Left lung (tissue), 10 donors: ENCODE results near the gene PLAGL2. TPM values are rescaled to one million over a fixed set of nuclear protein-coding genes. Genes with fewer than 3 reads are reported as not detected.
"Not testable (repeated sequence)": the region's sequence is repeated elsewhere in the genome, so short reads cannot be mapped to it uniquely, and the experiment has no call there.

Source experiments
- ATAC-seq: fragments of 200-7000 bp; cut with Tn5 transposase; one replicate; pipeline ENCODE4 v1.9.1; 2020; ENCODE audit warnings: moderate library complexity
- DNase-seq, 4 donors: peaks; one replicate each; pipeline ENCODE4 v3.0.0-alpha.2; 2013 to 2020
- H3K27ac ChIP-seq, 2 donors: fragments of 200-600 bp; sonication (generic) in 1 of 2; one replicate each; pipeline versions ENCODE4 v1.5.0 to v1.8.0; 2020 to 2021
- H3K27me3 ChIP-seq, 2 donors: fragments of 200-600 bp; sonication (generic) in 1 of 2; one replicate each; pipeline versions ENCODE4 v1.5.0 to v1.8.0; 2020 to 2021
- H3K36me3 ChIP-seq, 2 donors: fragments of 200-600 bp; sonication (generic) in 1 of 2; one replicate each; pipeline versions ENCODE4 v1.5.0 to v1.8.0; 2020 to 2021
- H3K4me1 ChIP-seq, 2 donors: fragments of 200-600 bp; one replicate each; pipeline ENCODE4 v1.8.0; 2021
- H3K4me3 ChIP-seq, 2 donors: fragments of 200-600 bp; sonication (generic) in 1 of 2; one replicate each; pipeline versions ENCODE4 v1.5.0 to v1.8.0; 2020 to 2021; ENCODE audit warnings: mild to moderate bottlenecking in 1 of 2
- H3K9me3 ChIP-seq, 2 donors: fragments of 200-600 bp; sonication (generic) in 1 of 2; one replicate each; pipeline versions ENCODE4 v1.5.0 to v1.8.0; 2020 to 2021
- intact Hi-C, 2 donors: fragments of 100-400 bp; cut with DNase I; formaldehyde crosslinking; loops; one replicate each; pipeline versions ENCODE4 v1.11.2 to v1.14.2; 2022
- polyA plus RNA-seq, 6 donors: library from polyadenylated mRNA; unstranded; fragments of 120-200 nt; gene quantifications; one replicate each; pipeline ENCODE4 v1.2.1, GENCODE V29; 2013; ENCODE audit not compliant: insufficient read length in 6 of 6
- total RNA-seq, 2 donors: library from RNA; stranded (reverse); fragmentation: NEBNext Ultra II Directional; extraction: Animal tissue kit (Norgen Biotek cat#: 25700); gene quantifications; one replicate each; pipeline ENCODE4 v1.2.1, GENCODE V29; 2021
- TF ChIP-seq, protein P1 (sequence below), 2 donors: fragments of 200-600 bp; sonication (generic) in 1 of 2; IDR thresholded peaks; one replicate each; pipeline versions ENCODE4 v1.5.0 to v1.8.0; 2021; ENCODE audit warnings: antibody characterized with exemption in 2 of 2
- donor health status: DM: no; HTN: yes; CAD: no.
- donor health status: DM: no; HTN: no; CAD: no.

The PLAGL2 gene
- total and polyA plus RNA-seq, 8 donors = 12.6 to 28.0 (median 25.3) TPM

DNA sequence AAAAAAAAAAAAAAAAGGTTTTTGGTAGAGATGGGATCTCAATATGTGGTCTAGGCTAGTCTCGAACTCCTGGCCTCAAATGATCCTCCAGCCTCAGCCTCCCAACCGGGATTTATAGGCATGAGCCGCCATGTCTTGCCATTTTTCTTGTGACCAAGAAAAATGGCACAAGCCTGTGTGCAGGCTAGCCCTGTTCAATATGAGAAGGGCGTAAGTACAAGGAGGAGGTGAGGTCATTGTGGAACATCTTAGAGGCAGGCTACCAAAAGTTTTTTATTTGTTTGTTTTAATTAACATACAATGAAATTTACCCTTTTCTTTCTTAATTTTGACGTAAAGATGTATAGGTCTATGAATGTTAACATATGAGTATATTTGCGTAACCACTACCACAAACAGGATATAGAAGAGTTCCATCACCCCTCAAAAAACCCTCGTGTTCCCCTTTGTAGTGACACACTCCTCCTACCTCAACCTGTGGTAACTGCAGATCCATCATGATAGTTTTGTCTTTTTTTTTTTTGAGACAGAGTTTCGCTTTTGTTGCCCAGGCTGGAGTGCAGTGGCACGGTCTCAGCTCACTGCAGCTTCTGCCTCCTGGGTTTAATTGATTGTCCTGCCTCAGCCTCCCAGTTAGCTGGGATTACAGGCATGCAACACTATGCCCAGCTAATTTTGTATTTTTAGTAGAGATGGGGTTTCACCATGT is 41.6 kb upstream of the PLAGL2 start:
- intact Hi-C loops = no loop called here
- no peak for ATAC-seq
- DNase-seq = no peak

GRCh38 chr20:32248043-32248442 is 40.5 kb upstream of the PLAGL2 start:
- Histone ChIP-seq H3K4me3 (no peak overlapping the region), H3K4me1 (peaks cover 0 to 5% of the 10 kb centered on the region in 2 donors), H3K27me3 (no peaks in the 10 kb centered on the region), H3K27ac (no peak overlapping the region), H3K36me3 (no peaks in the 10 kb centered on the region), H3K9me3 (no peaks in the 10 kb centered on the region)
- no peak for ATAC-seq
- intact Hi-C loops = no loop called here
- TF ChIP-seq, protein P1, sequence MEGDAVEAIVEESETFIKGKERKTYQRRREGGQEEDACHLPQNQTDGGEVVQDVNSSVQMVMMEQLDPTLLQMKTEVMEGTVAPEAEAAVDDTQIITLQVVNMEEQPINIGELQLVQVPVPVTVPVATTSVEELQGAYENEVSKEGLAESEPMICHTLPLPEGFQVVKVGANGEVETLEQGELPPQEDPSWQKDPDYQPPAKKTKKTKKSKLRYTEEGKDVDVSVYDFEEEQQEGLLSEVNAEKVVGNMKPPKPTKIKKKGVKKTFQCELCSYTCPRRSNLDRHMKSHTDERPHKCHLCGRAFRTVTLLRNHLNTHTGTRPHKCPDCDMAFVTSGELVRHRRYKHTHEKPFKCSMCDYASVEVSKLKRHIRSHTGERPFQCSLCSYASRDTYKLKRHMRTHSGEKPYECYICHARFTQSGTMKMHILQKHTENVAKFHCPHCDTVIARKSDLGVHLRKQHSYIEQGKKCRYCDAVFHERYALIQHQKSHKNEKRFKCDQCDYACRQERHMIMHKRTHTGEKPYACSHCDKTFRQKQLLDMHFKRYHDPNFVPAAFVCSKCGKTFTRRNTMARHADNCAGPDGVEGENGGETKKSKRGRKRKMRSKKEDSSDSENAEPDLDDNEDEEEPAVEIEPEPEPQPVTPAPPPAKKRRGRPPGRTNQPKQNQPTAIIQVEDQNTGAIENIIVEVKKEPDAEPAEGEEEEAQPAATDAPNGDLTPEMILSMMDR (IDR thresholded peaks at IDR 0.05) = no peak
- DNase-seq = no peak

More for the DNA sequence above, 41.6 kb upstream of the PLAGL2 start:
- Histone ChIP-seq H3K27ac (no peak overlapping the region), H3K27me3 (no peaks in the 10 kb centered on the region), H3K4me1 (peaks cover 0 to 5% of the 10 kb centered on the region in 2 donors), H3K9me3 (no peaks in the 10 kb centered on the region), H3K4me3 (no peak overlapping the region), H3K36me3 (no peaks in the 10 kb centered on the region)
- TF ChIP-seq, protein P1 (IDR thresholded peaks at IDR 0.05) = no peak

GRCh38 chr20:32246208-32246607 is 38.7 kb upstream of the PLAGL2 start:
- H3K4me3 ChIP-seq, H3K27ac ChIP-seq, DNase-seq, H3K27me3 ChIP-seq, H3K36me3 ChIP-seq, H3K9me3 ChIP-seq, intact Hi-C loops, H3K4me1 ChIP-seq, ATAC-seq: not testable (repeated sequence)

DNA sequence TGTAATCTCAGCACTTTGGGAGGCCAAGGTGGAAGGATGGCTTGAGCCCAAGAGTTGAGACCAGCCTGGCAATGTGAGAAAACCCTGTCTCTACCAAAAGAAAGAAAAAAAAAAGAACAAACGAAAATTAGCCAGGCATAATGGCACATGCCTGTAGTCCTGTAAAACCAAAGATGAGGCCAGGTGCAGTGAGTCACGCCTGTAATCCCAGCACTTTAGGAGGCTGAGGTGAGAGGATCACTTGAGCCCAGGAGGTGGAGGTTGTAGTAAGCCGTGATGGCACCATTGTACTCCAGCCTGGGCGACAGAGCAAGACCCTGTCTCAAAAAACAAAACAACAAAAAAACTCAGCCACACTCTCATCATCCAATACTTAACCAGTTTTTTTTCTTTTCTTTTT is 37.4 kb upstream of the PLAGL2 start:
- no peaks in the 10 kb centered on the region for H3K36me3 ChIP-seq
- no peaks in the 10 kb centered on the region for H3K27me3 ChIP-seq
- no peak overlapping the region for H3K27ac ChIP-seq
- intact Hi-C loops = no loop called here
- H3K4me3 ChIP-seq = no peak overlapping the region
- peaks cover 0 to 5% of the 10 kb centered on the region in 2 donors for H3K4me1 ChIP-seq
- no peak for DNase-seq
- no peaks in the 10 kb centered on the region for H3K9me3 ChIP-seq
- no peak for ATAC-seq
- TF ChIP-seq, protein P1 (IDR thresholded peaks at IDR 0.05) = no peak

- DNase-seq = no peak
- no peak overlapping the region for H3K27ac ChIP-seq
- no peaks in the 10 kb centered on the region for H3K27me3 ChIP-seq
- peaks cover 0 to 3% of the 10 kb centered on the region in 2 donors for H3K4me1 ChIP-seq
- no peaks in the 10 kb centered on the region for H3K9me3 ChIP-seq
- intact Hi-C loops = no loop called here
- no peak overlapping the region for H3K4me3 ChIP-seq
- TF ChIP-seq, protein P1 (IDR thresholded peaks at IDR 0.05) = no peak
- ATAC-seq = no peak
- no peaks in the 10 kb centered on the region for H3K36me3 ChIP-seq
These were observed 36.7 kb upstream of the PLAGL2 start for GRCh38 chr20:32244150-32244823.
